Dendritic cell treated with granulocyte-macrophage colony-stimulating factor and Interleukin-4, amounts not matched to agents 40 ng/mL and 50 ng/mL, for 4 days (primary cell): ENCODE data around the gene ACLY.
A peak's percentile ranks its signal among the peaks of the same experiment; 100 is the strongest.
"Not testable (repeated sequence)": the region's sequence is repeated elsewhere in the genome, so short reads cannot be mapped to it uniquely, and the experiment has no call there.

Experiments used
- H3K27ac Mint-ChIP-seq: one replicate; pipeline ENCODE4 v1.8.0; 2022; ENCODE audit warnings: mild to moderate bottlenecking, mixed read lengths
- H3K27me3 Mint-ChIP-seq: one replicate; pipeline ENCODE4 v1.8.0; 2022; ENCODE audit warnings: mild to moderate bottlenecking, mixed read lengths
- H3K36me3 Mint-ChIP-seq: one replicate; pipeline ENCODE4 v1.8.0; 2022; ENCODE audit warnings: low read depth, mixed read lengths
- H3K4me1 Mint-ChIP-seq: one replicate; pipeline ENCODE4 v1.8.0; 2022; ENCODE audit warnings: low read depth, mixed read lengths
- H3K4me3 Mint-ChIP-seq: one replicate; pipeline ENCODE4 v1.8.0; 2022; ENCODE audit warnings: mild to moderate bottlenecking, moderate library complexity, mixed read lengths
- H3K9me3 Mint-ChIP-seq: one replicate; pipeline ENCODE4 v1.8.0; 2022; ENCODE audit warnings: mixed read lengths
- intact Hi-C: fragments of 100-400 bp; cut with micrococcal nuclease; formaldehyde crosslinking; loops from one replicate; pipeline ENCODE4 v1.15.0; 2022

The ACLY gene

GRCh38 chr17:41835800-41836549, 82.8 kb downstream of the ACLY start, which contains the start of gene NT5C3B:
NT5C3B (minus strand) TSS chr17:41836232; CDS start chr17:41836193, 39 bp downstream.
- H3K27ac Mint-ChIP-seq: peak within 1 kb of the TSS; percentile 22
- peaks cover 35% of the 10 kb centered on the region for H3K27me3 Mint-ChIP-seq
- intact Hi-C loops: no loop called here
- H3K36me3 Mint-ChIP-seq: no peaks in the 10 kb centered on the region
- no peaks in the 10 kb centered on the region for H3K9me3 Mint-ChIP-seq
- peaks cover 7% of the 10 kb centered on the region for H3K4me1 Mint-ChIP-seq
- peak within 1 kb of the TSS; percentile 76 for H3K4me3 Mint-ChIP-seq

DNA sequence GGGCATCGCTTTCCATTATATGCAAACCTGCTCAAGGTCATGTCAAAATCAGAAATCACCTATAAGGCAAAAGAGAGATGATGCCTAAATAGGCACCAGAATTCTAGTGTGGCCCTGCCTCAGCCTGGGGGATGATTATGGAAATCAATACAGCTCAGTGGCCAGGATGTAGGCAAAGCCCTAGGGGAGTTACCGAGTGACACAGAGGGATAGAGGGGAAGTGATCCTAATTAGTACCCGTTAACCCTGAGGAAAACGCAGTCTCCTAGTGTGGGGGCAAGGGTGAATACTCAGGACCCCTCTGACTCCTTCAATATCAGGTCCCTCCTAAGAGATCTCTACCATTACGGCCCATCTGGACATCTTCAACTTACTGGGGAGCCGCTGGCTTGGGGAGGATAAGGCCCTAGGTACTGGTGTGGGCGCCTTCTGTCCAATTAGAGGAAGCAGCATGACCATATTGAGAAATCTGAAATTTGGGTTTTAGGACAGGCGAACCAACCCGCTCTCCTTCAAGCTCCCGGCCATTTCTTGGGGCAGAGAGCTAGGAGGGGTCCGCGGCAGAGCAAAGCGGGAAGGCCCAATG, 83.4 kb downstream of the ACLY start:
- H3K4me1 Mint-ChIP-seq: peaks cover 7% of the 10 kb centered on the region
- peak overlapping the region; percentile 22 for H3K27ac Mint-ChIP-seq
- peaks cover 35% of the 10 kb centered on the region for H3K27me3 Mint-ChIP-seq
- no peaks in the 10 kb centered on the region for H3K36me3 Mint-ChIP-seq
- intact Hi-C loops: no loop called here
- H3K4me3 Mint-ChIP-seq: peak overlapping the region; percentile 76
- H3K9me3 Mint-ChIP-seq: no peaks in the 10 kb centered on the region

- H3K36me3 Mint-ChIP-seq, H3K4me1 Mint-ChIP-seq, intact Hi-C loops, H3K4me3 Mint-ChIP-seq, H3K9me3 Mint-ChIP-seq, H3K27me3 Mint-ChIP-seq, H3K27ac Mint-ChIP-seq: not testable (repeated sequence)
Measured at GRCh38 chr17:41829961-41830360, 88.8 kb downstream of the ACLY start.

DNA sequence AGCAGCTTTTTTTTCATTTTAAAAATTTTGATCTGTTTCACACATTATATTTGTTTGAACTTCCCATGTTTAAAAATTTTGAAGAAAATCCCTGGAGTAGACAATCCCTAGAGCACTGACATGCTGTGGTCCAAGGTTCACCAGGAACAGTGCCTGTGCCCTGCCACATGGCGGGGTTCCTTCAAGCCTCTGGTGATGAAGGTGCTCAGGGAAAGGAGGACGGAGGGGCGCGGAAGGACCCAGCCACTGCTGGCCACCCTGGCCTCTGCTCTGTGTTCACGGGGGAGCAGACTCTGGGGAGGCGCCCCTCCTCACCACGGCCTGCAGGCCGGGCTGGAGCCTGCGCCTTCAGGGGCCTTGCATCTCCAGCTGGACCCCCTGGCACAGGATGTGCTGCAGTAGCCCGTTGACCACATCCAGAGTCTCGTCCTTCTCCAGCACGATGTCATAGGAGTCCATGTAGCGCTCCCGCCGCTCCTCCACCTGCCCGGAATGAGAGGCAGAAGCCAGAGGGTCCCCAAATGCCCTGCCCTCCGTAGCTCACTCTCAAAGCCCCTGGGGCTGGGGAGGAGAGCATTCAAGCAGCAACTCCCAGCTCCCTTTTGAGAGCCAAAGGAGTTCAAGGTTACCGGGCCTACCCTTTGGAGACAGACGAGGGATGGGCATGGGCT, 93.4 kb downstream of the ACLY start:
- no peaks in the 10 kb centered on the region for H3K9me3 Mint-ChIP-seq
- H3K4me3 Mint-ChIP-seq: no peak overlapping the region
- H3K4me1 Mint-ChIP-seq: no peaks in the 10 kb centered on the region
- H3K27ac Mint-ChIP-seq: no peak overlapping the region
- H3K36me3 Mint-ChIP-seq: peaks cover 8% of the 10 kb centered on the region
- intact Hi-C loops: no loop called here
- H3K27me3 Mint-ChIP-seq: peaks cover 6% of the 10 kb centered on the region

DNA sequence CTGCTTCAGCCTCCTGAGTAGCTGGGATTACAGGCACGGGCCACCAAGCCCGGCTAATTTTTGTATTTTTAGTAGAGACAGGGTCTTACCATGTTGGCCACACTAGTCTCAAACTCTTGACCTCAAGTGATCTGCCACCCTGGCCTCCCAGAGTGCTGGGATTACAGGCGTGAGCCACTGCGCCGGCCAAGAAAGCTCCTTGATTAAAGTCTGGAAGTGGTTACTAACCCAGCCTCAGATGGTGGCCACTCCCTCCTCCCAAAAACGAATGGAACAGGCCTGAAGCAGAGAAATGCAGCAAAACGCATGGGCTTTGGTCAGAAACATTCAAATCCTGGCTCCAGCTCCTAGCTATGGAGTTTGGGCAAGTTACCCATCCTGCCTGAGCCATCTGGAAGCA, 94.7 kb downstream of the ACLY start:
- Mint-ChIP-seq H3K27me3 (peaks cover 10% of the 10 kb centered on the region), H3K9me3 (no peaks in the 10 kb centered on the region), H3K36me3 (peaks cover 8% of the 10 kb centered on the region), H3K27ac (no peak overlapping the region), H3K4me1 (no peaks in the 10 kb centered on the region), H3K4me3 (no peak overlapping the region)
- intact Hi-C loops: no loop called here

DNA sequence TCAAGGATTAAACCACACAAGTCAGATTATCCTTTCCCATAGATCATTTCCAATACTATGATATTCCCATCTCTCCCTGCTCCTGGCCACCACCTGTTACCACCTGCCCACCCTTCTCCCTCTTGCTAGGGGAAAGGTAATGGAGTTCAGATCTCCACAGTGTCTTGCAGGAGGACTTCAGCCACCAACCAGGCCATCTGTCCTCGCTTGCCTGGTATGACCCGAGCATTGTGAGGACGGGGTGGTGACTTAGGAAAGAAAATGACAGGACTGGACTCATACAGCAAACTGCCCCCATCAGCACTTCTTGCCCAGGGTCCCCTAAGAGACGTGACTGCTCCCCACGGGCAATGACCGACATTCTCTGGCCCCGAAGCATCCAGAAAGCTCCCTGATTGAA, 95.2 kb downstream of the ACLY start:
- Mint-ChIP-seq H3K4me3 (no peak overlapping the region), H3K4me1 (no peaks in the 10 kb centered on the region), H3K9me3 (no peaks in the 10 kb centered on the region), H3K36me3 (peaks cover 8% of the 10 kb centered on the region), H3K27me3 (peaks cover 10% of the 10 kb centered on the region), H3K27ac (no peak overlapping the region)
- intact Hi-C loops: no loop called here

DNA sequence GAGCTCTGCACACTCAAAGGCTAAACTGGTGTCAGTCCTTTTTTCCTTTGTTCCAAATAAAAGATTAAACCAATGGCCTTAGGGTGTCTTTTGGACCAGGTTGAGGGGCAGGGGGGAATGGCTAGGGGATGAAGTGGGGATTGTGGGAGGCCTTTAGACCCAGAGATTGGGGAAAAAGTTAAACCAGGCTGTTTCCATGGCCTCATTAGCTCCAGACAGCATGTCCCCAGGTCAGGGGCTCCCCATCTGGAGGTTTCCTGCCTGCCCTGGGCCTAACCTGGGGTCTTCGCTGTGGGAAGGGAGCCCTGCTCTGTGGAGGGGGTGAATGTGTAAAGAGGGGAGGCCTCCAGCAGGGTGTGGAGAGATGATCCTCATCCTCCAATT, 95.6 kb downstream of the ACLY start:
- Mint-ChIP-seq H3K36me3 (peaks cover 8% of the 10 kb centered on the region), H3K9me3 (no peaks in the 10 kb centered on the region), H3K27ac (no peak overlapping the region), H3K27me3 (peaks cover 12% of the 10 kb centered on the region), H3K4me3 (no peak overlapping the region), H3K4me1 (no peaks in the 10 kb centered on the region)
- intact Hi-C loops: no loop called here

- no peaks in the 10 kb centered on the region for H3K4me1 Mint-ChIP-seq
- H3K27me3 Mint-ChIP-seq: peaks cover 15% of the 10 kb centered on the region
- intact Hi-C loops: no loop called here
- H3K4me3 Mint-ChIP-seq: no peak overlapping the region
- no peaks in the 10 kb centered on the region for H3K9me3 Mint-ChIP-seq
- no peak overlapping the region for H3K27ac Mint-ChIP-seq
- peaks cover 8% of the 10 kb centered on the region for H3K36me3 Mint-ChIP-seq
Measured at GRCh38 chr17:41822216-41823140, 96.3 kb downstream of the ACLY start.

GRCh38 chr17:41821776-41822175, 97.0 kb downstream of the ACLY start:
- Mint-ChIP-seq H3K9me3 (no peaks in the 10 kb centered on the region), H3K27ac (no peak overlapping the region), H3K36me3 (peaks cover 8% of the 10 kb centered on the region), H3K4me1 (no peaks in the 10 kb centered on the region), H3K4me3 (no peak overlapping the region), H3K27me3 (peaks cover 15% of the 10 kb centered on the region)
- intact Hi-C loops: no loop called here

DNA sequence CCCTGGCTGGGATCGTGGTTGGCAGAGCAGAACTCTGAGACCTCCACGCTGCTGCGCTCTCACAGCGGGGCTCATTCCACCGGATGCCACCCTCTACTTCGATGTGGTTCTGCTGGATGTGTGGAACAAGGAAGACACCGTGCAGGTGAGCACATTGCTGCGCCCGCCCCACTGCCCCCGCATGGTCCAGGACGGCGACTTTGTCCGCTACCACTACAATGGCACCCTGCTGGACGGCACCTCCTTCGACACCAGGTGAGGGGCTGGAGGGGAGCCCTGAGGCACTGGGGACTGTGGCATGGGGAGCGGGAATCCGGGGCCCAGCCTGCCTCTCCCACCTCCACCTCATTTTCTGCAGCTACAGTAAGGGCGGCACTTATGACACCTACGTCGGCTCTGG, 100.7 kb downstream of the ACLY start:
- peaks cover 33% of the 10 kb centered on the region for H3K27me3 Mint-ChIP-seq
- H3K4me1 Mint-ChIP-seq: no peaks in the 10 kb centered on the region
- no peaks in the 10 kb centered on the region for H3K9me3 Mint-ChIP-seq
- intact Hi-C loops: no loop called here
- no peaks in the 10 kb centered on the region for H3K36me3 Mint-ChIP-seq
- no peak overlapping the region for H3K27ac Mint-ChIP-seq
- no peak overlapping the region for H3K4me3 Mint-ChIP-seq
